Measurements from ENCODE around the gene RAP1GAP2.
"Not testable (repeated sequence)": the region's sequence is repeated elsewhere in the genome, so short reads cannot be mapped to it uniquely, and the experiment has no call there.

RAP1GAP2 gene

DNA sequence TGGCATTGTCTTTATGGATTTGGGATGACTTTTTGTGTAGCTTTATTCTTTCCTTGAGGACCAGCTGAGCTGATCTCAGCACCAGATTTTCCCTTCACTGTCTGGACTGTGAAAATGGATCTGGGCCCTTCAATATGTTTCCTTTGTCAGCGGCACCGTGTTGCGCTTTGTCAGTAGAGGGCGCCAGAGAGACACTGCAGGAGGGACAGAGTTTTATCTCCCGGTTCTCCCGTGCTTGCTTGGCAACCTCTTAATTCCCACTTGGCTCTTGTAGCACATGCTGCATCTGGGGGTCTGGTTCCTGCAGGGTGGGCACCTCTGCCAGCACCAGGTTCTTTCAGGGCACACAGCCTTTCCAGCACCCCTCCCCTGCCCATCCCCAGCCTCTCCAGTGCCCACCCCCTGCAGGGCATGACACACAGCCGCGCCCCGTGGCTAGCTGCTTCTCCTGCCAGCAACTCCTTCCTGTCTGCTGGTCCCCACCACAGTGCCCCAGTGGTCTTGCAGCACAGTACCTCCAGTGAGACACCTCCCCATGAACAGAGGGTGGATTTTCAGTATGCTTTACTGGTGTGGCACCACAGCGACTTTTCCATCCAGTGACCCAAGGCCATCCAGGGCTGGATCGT, 247.6 kb downstream of the RAP1GAP2 start:
- Histone ChIP-seq H3K36me3 (replicated peaks) (no peaks in the 10 kb centered on the region), H3K27ac (no peak overlapping the region), H3K4me3 (ENCODE audit: low read depth, low read length) (no peak overlapping the region), H3K27me3 (replicated peaks) (no peaks in the 10 kb centered on the region)
- TF ChIP-seq, protein P1, sequence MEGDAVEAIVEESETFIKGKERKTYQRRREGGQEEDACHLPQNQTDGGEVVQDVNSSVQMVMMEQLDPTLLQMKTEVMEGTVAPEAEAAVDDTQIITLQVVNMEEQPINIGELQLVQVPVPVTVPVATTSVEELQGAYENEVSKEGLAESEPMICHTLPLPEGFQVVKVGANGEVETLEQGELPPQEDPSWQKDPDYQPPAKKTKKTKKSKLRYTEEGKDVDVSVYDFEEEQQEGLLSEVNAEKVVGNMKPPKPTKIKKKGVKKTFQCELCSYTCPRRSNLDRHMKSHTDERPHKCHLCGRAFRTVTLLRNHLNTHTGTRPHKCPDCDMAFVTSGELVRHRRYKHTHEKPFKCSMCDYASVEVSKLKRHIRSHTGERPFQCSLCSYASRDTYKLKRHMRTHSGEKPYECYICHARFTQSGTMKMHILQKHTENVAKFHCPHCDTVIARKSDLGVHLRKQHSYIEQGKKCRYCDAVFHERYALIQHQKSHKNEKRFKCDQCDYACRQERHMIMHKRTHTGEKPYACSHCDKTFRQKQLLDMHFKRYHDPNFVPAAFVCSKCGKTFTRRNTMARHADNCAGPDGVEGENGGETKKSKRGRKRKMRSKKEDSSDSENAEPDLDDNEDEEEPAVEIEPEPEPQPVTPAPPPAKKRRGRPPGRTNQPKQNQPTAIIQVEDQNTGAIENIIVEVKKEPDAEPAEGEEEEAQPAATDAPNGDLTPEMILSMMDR (IDR thresholded peaks at IDR 0.05; ENCODE audit: low read depth, low read length, missing control alignments): peak; percentile 54
- in situ Hi-C loops (cut with HindIII; ENCODE audit: low pct_ligation_motif_present, low sequenced_read_pairs): no loop called here
- no peak for DNase-seq

DNA sequence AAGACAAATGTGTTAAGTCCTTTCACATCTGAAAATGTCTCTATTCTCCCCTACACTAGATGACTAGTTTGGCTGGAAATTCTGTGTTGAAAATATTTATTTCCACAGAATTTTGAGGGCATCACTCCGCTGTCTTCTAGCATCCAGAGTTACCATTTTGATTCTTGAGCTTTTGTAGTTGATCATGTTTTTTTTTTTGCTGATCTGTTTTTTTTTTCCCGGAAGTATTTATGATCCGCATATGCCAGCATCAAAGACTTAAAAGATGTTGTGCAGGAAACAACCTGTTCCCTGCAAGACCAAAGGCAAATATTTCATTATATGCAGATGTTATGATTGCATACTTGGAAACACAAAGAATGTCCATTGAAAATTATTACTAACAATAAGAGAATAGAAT, 250.5 kb downstream of the RAP1GAP2 start:
- Histone ChIP-seq H3K4me3 (ENCODE audit: low read depth, low read length) (no peak overlapping the region), H3K36me3 (replicated peaks) (no peaks in the 10 kb centered on the region), H3K27me3 (replicated peaks) (no peaks in the 10 kb centered on the region), H3K27ac (no peak overlapping the region)
- TF ChIP-seq, protein P1 (IDR thresholded peaks at IDR 0.05; ENCODE audit: low read depth, low read length, missing control alignments): no peak
- DNase-seq: no peak
- in situ Hi-C loops (cut with HindIII; ENCODE audit: low pct_ligation_motif_present, low sequenced_read_pairs): no loop called here

DNA sequence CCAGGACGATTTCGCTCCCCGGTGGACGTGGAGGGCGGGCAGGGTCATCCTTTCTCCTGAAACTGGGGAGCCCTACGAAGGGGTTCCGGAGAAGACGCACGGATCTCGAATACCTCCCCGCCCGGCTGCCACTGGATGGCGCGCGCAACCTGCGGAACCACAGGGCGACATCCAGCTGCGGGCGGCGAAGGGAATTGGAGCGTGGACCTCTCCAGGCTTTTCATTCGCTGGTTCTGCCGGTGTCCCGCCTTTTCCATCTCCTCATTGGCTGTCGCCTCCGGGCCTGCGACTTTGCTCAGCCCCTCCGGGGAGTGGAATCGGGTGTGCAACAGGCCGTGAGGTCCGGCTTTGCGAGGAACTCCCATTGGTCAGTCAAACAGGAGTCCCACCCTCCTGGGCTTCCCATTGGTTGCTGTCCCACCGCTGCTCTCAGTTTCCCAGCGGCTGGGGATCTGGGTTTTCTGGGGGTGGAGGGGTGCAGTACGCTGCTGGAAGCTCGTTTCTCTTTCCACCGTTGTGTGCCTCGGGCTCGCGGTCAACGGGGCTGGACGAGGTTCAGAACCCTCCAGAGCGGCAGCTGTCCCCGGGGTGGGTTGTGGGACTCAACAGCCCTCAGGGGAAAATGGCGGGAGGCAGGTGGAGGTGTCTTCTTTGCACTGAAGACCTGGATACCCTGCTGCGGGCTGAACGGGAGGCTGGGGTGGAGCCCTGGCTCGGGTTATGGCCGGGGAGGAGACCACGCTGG, 252.7 kb downstream of the RAP1GAP2 start:
- TF ChIP-seq, protein P1 (IDR thresholded peaks at IDR 0.05; ENCODE audit: low read depth, low read length, missing control alignments): peak; percentile 83
- in situ Hi-C loops (cut with HindIII; ENCODE audit: low pct_ligation_motif_present, low sequenced_read_pairs): no loop called here
- peak overlapping the region; percentile 80 for H3K4me3 ChIP-seq (ENCODE audit: low read depth, low read length)
- DNase-seq: peak; percentile 96
- H3K27me3 ChIP-seq (replicated peaks): no peaks in the 10 kb centered on the region
- no peaks in the 10 kb centered on the region for H3K36me3 ChIP-seq (replicated peaks)
- H3K27ac ChIP-seq: peak overlapping the region; percentile 23

DNA sequence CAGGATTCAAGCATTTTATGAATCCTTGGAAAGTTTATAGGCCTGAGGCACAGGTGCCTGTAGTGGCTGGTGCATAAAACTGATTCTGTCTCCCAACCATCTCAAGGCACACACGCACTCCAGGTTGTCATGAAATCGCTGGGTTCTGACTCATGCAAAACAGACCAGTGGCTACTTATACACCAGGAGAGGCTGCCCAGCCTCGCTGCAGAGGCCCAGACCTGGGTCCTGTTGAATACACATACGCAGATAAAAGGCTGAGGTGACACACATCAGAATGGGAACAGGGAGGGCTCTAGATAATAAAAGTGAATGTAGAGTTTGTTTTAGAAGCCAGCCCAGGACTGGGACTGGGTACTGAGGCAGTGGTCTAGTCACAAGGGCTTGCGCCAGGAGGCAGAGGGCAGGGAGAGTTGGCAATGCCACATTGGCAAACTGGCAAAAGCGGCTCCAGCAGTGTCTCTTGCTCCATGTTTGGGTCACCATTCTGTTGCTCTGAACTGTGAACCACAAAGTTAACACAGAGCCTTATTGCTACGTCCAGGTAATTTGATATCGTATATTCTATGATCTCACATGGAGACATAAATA, 253.6 kb downstream of the RAP1GAP2 start:
- in situ Hi-C loops (cut with HindIII; ENCODE audit: low pct_ligation_motif_present, low sequenced_read_pairs): no loop called here
- no peak overlapping the region for H3K4me3 ChIP-seq (ENCODE audit: low read depth, low read length)
- DNase-seq: no peak
- H3K27ac ChIP-seq: no peak overlapping the region
- no peaks in the 10 kb centered on the region for H3K27me3 ChIP-seq (replicated peaks)
- TF ChIP-seq, protein P1 (IDR thresholded peaks at IDR 0.05; ENCODE audit: low read depth, low read length, missing control alignments): no peak
- H3K36me3 ChIP-seq (replicated peaks): no peaks in the 10 kb centered on the region

DNA sequence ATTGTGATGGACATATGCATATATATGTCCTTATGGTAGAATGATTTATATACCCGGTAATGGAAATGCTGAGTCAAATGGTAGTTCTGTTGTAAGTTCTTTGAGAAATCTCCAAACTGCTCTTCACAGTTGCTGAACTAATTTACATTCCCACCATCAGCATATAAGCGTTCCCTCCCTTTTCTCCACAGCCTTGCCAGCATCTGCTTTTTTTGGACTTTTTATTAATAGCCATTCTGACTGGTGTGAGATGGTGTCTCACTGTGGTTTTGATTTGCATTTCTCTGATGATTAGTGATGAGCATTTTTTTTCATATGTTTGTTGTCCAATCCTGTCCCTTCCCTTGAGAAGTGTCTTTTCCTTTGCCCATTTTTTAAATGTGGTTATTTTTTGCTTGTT, 258.6 kb downstream of the RAP1GAP2 start:
- in situ Hi-C loops (cut with HindIII; ENCODE audit: low pct_ligation_motif_present, low sequenced_read_pairs); H3K27ac ChIP-seq; H3K36me3 ChIP-seq (replicated peaks); H3K27me3 ChIP-seq (replicated peaks); H3K4me3 ChIP-seq (ENCODE audit: low read depth, low read length); DNase-seq: not testable (repeated sequence)

DNA sequence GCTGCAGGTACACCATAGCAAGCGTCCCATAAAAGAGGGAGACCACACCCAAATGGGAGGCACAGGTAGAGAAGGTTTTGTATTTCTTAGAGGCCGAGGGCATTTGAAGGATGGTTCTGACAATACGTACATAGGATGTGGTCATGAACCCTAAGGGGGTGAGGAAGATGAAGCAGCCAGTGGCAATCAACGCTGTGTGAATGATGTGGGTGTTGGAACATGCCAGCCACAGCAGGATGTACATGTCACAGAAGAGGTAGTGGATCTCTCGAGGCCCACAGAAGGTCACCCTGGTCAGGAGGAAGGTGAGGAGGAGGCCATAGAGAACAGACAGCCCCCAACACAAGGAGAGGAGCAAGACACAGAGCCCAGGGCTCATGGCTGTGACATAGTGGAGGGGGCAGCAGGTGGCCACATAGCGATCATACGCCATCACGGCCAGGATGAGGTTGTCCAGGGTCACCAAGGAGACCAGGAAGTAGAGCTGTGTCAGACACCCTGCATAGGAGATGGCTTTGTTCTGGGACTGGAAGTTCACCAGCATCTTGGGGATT, 266.7 kb downstream of the RAP1GAP2 start:
- in situ Hi-C loops (cut with HindIII; ENCODE audit: low pct_ligation_motif_present, low sequenced_read_pairs); H3K36me3 ChIP-seq (replicated peaks); H3K4me3 ChIP-seq (ENCODE audit: low read depth, low read length); DNase-seq; H3K27me3 ChIP-seq (replicated peaks); H3K27ac ChIP-seq: not testable (repeated sequence)

DNA sequence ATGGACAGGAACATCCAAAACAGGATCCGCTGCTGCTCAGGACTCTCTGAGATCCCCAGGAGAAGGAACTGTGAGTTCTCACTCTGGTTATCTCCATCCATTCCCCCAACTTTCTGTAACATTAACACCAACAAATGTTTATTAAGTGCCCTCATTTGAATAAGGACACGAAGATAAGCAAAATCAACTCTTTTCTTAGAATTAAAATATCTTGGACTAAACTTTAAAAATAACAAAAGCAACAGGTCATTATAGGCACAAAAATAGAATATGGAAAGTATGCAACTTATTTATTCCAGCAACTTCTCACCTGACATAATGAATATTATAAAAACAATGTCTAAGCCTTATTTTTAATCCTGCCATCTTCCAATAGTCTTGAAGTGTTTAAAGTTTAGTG, 267.3 kb downstream of the RAP1GAP2 start, which contains the start of gene OR1D5:
Gene OR1D5 (minus strand): TSS at position 101 of the 400 bp plus-strand sequence. CDS start 0 bp downstream, at position 101.
- H3K36me3 ChIP-seq (replicated peaks); in situ Hi-C loops (cut with HindIII; ENCODE audit: low pct_ligation_motif_present, low sequenced_read_pairs): not testable (repeated sequence)

DNA sequence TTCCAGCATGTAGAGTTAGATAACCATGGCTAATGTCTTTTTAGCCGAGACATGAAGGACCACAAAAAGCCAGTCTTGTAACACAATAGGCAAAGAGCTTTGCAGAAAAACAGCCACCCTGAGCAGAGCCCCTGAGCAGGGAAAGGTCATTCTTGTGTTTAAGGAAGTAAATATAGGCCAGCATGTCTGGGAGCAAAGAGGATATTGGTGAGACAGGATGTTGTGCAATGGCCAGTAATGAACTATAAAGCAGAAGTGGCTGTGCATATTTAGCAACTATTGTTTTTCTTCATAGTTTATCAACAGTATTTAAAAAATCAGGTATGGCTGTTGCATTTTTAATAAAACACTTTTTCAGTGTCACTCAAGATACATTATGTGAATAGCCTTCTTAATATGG, 269.0 kb downstream of the RAP1GAP2 start:
- H3K27me3 ChIP-seq (replicated peaks); H3K36me3 ChIP-seq (replicated peaks); H3K4me3 ChIP-seq (ENCODE audit: low read depth, low read length); DNase-seq; H3K27ac ChIP-seq; in situ Hi-C loops (cut with HindIII; ENCODE audit: low pct_ligation_motif_present, low sequenced_read_pairs): not testable (repeated sequence)

More for the DNA sequence above, 267.3 kb downstream of the RAP1GAP2 start, which contains the start of gene OR1D5:
- not testable (repeated sequence) for H3K4me3 ChIP-seq (ENCODE audit: low read depth, low read length); H3K27me3 ChIP-seq (replicated peaks); DNase-seq; H3K27ac ChIP-seq

DNA sequence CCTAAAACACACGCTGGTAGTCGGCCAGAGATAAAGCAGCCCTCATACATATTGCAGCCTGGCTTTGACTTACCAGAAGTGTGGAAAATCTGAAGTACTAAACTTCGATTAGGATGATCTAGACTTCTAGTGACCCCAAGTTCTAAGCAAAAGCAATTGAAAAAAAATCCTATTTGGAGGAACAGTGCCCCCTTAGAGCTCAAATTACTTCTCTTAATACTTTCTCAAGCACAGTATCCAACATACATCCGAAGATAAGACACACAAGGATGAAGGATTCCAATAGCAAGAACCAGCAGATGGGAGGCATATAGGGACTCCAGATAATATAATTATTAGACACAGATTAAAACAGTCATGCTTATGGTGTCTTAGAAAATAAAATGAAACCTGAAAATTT, 277.6 kb downstream of the RAP1GAP2 start:
- H3K27ac ChIP-seq; H3K4me3 ChIP-seq (ENCODE audit: low read depth, low read length); in situ Hi-C loops (cut with HindIII; ENCODE audit: low pct_ligation_motif_present, low sequenced_read_pairs); H3K36me3 ChIP-seq (replicated peaks); DNase-seq; H3K27me3 ChIP-seq (replicated peaks): not testable (repeated sequence)
